Caco-2 (cell line): Measurements from ENCODE around the gene NPL. TPM values are rescaled to one million over a fixed set of nuclear protein-coding genes. Genes with fewer than 3 reads are reported as not detected.

Source experiments
- BruUV-seq: library from RNA; stranded (reverse); fragments of 400-500 nt; replicated peaks from 2 replicates; lab custom pipeline; 2021; lab: Mats Ljungman, UMichigan
- CTCF ChIA-PET: fragments of 300-600 bp; sonication (Branson Sonifier 250); formaldehyde crosslinking; loops from one replicate; lab custom pipeline; 2022; ENCODE audit warnings: antibody characterized with exemption; lab: Charles Lee
- POLR2A ChIA-PET: fragments of 300-600 bp; sonication (Branson Sonifier 250); formaldehyde crosslinking; loops from one replicate; lab custom pipeline; 2022; ENCODE audit warnings: antibody characterized with exemption; lab: Charles Lee
- DNase-seq, 2 experiments: peaks; one replicate each; pipeline versions ENCODE4 v3.0.0 to v3.0.0-alpha.2; 2020 to 2022
- H3K27me3 ChIP-seq: replicated peaks from 2 replicates; pipeline ENCODE4 v1.6.0; 2011; ENCODE audit warnings: low read length; ENCODE audit not compliant: control insufficient read depth, insufficient read depth
- H3K36me3 ChIP-seq: 2 replicates; pipeline ENCODE4 v1.5.1; 2011; ENCODE audit warnings: low read length; ENCODE audit not compliant: control insufficient read depth, insufficient read depth
- H3K4me1 ChIP-seq: fragments of 250-450 bp; sonication (Bioruptor Pico); 2 replicates; pipeline ENCODE4 v1.5.1; 2020; ENCODE audit warnings: mild to moderate bottlenecking
- H3K4me3 ChIP-seq: 2 replicates; pipeline ENCODE4 v1.5.1; 2011; ENCODE audit warnings: low read depth, mild to moderate bottlenecking, control low read depth, low read length
- H3K9me3 ChIP-seq: fragments of 250-450 bp; sonication (Bioruptor Pico); 2 replicates; pipeline ENCODE4 v1.5.1; 2020; ENCODE audit warnings: mild to moderate bottlenecking, moderate library complexity
- H3K27ac Mint-ChIP-seq: one replicate; pipeline ENCODE4 v1.8.0; 2022; ENCODE audit warnings: mixed read lengths; ENCODE audit not compliant: unreplicated experiment
- H3K27me3 Mint-ChIP-seq: one replicate; pipeline ENCODE4 v1.8.0; 2022; ENCODE audit warnings: mixed read lengths; ENCODE audit not compliant: insufficient read depth, unreplicated experiment
- H3K36me3 Mint-ChIP-seq: one replicate; pipeline ENCODE4 v1.8.0; 2022; ENCODE audit warnings: mild to moderate bottlenecking, mixed read lengths; ENCODE audit not compliant: insufficient read depth, unreplicated experiment
- H3K4me1 Mint-ChIP-seq: one replicate; pipeline ENCODE4 v1.8.0; 2022; ENCODE audit warnings: low read depth, mixed read lengths; ENCODE audit not compliant: unreplicated experiment
- H3K4me3 Mint-ChIP-seq: one replicate; pipeline ENCODE4 v1.8.0; 2022; ENCODE audit warnings: mild to moderate bottlenecking, moderate library complexity, mixed read lengths; ENCODE audit not compliant: unreplicated experiment
- H3K9me3 Mint-ChIP-seq: one replicate; pipeline ENCODE4 v1.8.0; 2022; ENCODE audit warnings: mixed read lengths; ENCODE audit not compliant: unreplicated experiment
- CTCF ChIP-seq, 2 experiments: fragments of 200-600 bp in 1 of 2; IDR thresholded peaks; 1 replicate in 1 of 2; 2 replicates in 1 of 2; pipeline versions ENCODE4 v1.5.1 to v1.8.0; 2011 to 2022; ENCODE audit warnings: antibody characterized with exemption in 1 of 2, control low read depth in 1 of 2, inconsistent platforms in 1 of 2, low read depth in 1 of 2, low read length in 1 of 2, mild to moderate bottlenecking in 1 of 2, moderate library complexity in 1 of 2; ENCODE audit not compliant: insufficient read depth in 1 of 2, severe bottlenecking in 1 of 2, unreplicated experiment in 1 of 2
- intact Hi-C: fragments of 100-400 bp; cut with micrococcal nuclease; formaldehyde crosslinking; loops from one replicate; pipeline ENCODE4 v1.10.0; 2022; ENCODE audit not compliant: unreplicated experiment
- total RNA-seq: library from RNA; stranded (reverse); gene quantifications from 2 replicates; pipeline ENCODE4 v1.2.3, GENCODE V29; 2022

Gene NPL
- total RNA-seq, 1 experiment from 2014 or later = 4.8 TPM

- no peaks in the 10 kb centered on the region for H3K27me3 ChIP-seq
- H3K9me3 ChIP-seq = no peaks in the 10 kb centered on the region; the same call in 1 of the 2 replicates
- H3K4me3 Mint-ChIP-seq = no peak overlapping the region
- no peaks in the 10 kb centered on the region for H3K4me1 ChIP-seq
- intact Hi-C loops = no loop called here
- H3K27me3 Mint-ChIP-seq = no peaks in the 10 kb centered on the region
- H3K4me3 ChIP-seq = no peak overlapping the region
- H3K36me3 Mint-ChIP-seq = no peaks in the 10 kb centered on the region
- ChIA-PET CTCF (no interaction called here), POLR2A (no interaction called here)
- H3K4me1 Mint-ChIP-seq = no peaks in the 10 kb centered on the region
- TF ChIP-seq CTCF (IDR thresholded peaks at IDR 0.05; ENCODE audit: insufficient read depth in 1 of 2, low read depth in 1 of 2, low read length in 1 of 2, severe bottlenecking in 1 of 2, unreplicated experiment in 1 of 2) = no peak
- no peaks in the 10 kb centered on the region for H3K36me3 ChIP-seq
- H3K9me3 Mint-ChIP-seq = no peaks in the 10 kb centered on the region
- no TSS peak for BruUV-seq
- no peak for DNase-seq
- no peak overlapping the region for H3K27ac Mint-ChIP-seq
These were observed 33.6 kb downstream of the NPL start for GRCh38 chr1:182823220-182823619.

GRCh38 chr1:182826892-182827291 is 37.3 kb downstream of the NPL start:
- TF ChIP-seq CTCF (IDR thresholded peaks at IDR 0.05; ENCODE audit: insufficient read depth in 1 of 2, low read depth in 1 of 2, low read length in 1 of 2, severe bottlenecking in 1 of 2, unreplicated experiment in 1 of 2) = no peak
- CTCF ChIA-PET = no interaction called here

DNA sequence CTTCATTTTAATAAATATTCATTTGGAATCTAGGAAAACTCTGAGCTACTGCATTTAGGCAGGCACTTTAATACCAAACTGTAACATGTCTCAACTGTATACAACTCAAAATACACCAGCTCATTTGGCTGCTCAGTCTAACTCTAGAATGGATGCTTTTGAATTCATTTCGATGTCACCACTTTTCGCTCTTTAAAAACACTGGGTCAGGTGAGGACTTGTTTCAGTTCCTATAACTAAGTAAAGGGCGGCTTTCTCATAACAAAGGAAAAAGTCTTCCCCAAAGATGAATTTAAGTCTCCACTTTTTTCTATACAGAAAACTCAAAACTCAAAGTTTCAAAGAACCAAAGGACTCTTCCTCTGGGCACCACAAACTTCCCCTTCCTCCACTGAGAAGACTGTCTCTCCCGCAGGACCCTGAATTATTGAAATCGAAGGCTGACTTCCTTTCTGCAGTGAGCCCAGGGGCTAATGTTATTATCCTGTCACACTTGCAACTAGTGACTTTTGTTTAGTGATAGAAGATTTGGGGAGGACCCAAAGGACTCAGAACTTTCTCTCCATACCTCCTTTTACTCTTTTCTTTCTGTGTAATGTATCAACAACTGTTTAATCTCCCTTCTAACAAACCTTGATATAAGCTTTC is 39.8 kb downstream of the NPL start:
- no peak overlapping the region for H3K27ac Mint-ChIP-seq
- no peaks in the 10 kb centered on the region for H3K9me3 Mint-ChIP-seq
- Histone ChIP-seq H3K9me3 (no peaks in the 10 kb centered on the region), H3K4me1 (no peaks in the 10 kb centered on the region), H3K4me3 (no peak overlapping the region), H3K27me3 (no peaks in the 10 kb centered on the region), H3K36me3 (no peaks in the 10 kb centered on the region)
- H3K36me3 Mint-ChIP-seq = no peaks in the 10 kb centered on the region
- H3K27me3 Mint-ChIP-seq = no peaks in the 10 kb centered on the region
- no TSS peak for BruUV-seq
- POLR2A ChIA-PET = no interaction called here
- intact Hi-C loops = no loop called here
- no peak overlapping the region for H3K4me3 Mint-ChIP-seq
- TF ChIP-seq CTCF (IDR thresholded peaks at IDR 0.05; ENCODE audit: insufficient read depth in 1 of 2, low read depth in 1 of 2, low read length in 1 of 2, severe bottlenecking in 1 of 2, unreplicated experiment in 1 of 2) = no peak
- H3K4me1 Mint-ChIP-seq = no peaks in the 10 kb centered on the region
- no peak for DNase-seq
- CTCF ChIA-PET = interaction anchor here (0.7 kb wide), 1 partner anchor 9 kb away, joined by 3 read pairs; no protein-coding TSS in a partner anchor

More at GRCh38 chr1:182826892-182827291, 37.3 kb downstream of the NPL start:
- no peaks in the 10 kb centered on the region for H3K36me3 Mint-ChIP-seq
- Histone ChIP-seq H3K36me3 (no peaks in the 10 kb centered on the region), H3K4me1 (no peaks in the 10 kb centered on the region), H3K9me3 (no peaks in the 10 kb centered on the region), H3K27me3 (no peaks in the 10 kb centered on the region), H3K4me3 (no peak overlapping the region)
- H3K27me3 Mint-ChIP-seq = no peaks in the 10 kb centered on the region
- POLR2A ChIA-PET = no interaction called here
- H3K27ac Mint-ChIP-seq = no peak overlapping the region
- H3K4me3 Mint-ChIP-seq = no peak overlapping the region
- no TSS peak for BruUV-seq
- no peaks in the 10 kb centered on the region for H3K9me3 Mint-ChIP-seq
- intact Hi-C loops = no loop called here
- no peaks in the 10 kb centered on the region for H3K4me1 Mint-ChIP-seq
- no peak for DNase-seq
